B cell (primary cell): Measurements from ENCODE around the gene FLVCR1. TPM values are rescaled to one million over a fixed set of nuclear protein-coding genes. Genes with fewer than 3 reads are reported as not detected.
"Not testable (repeated sequence)": the region's sequence is repeated elsewhere in the genome, so short reads cannot be mapped to it uniquely, and the experiment has no call there.

Experiments used
- ATAC-seq: fragments of 200-7000 bp; cut with Tn5 transposase; one replicate; pipeline ENCODE4 v1.10.0; 2021; ENCODE audit warnings: low read depth, mild to moderate bottlenecking, moderate number of reproducible peaks, moderate library complexity
- CTCF ChIA-PET: fragments of 350-600 bp; sonication (Branson Sonifier 250); formaldehyde crosslinking; loops from one replicate; lab custom pipeline; 2021; ENCODE audit warnings: antibody characterized with exemption, inconsistent platforms; lab: Charles Lee
- POLR2A ChIA-PET: fragments of 350-600 bp; sonication (Branson Sonifier 250); formaldehyde crosslinking; loops from one replicate; lab custom pipeline; 2021; ENCODE audit warnings: antibody characterized with exemption; lab: Charles Lee
- DNase-seq: peaks from one replicate; pipeline ENCODE4 v3.0.0; 2013
- H2AFZ ChIP-seq: 2 replicates; pipeline ENCODE4 v1.6.1; 2012; ENCODE audit warnings: mild to moderate bottlenecking, low read depth, low read length; ENCODE audit not compliant: insufficient read depth, poor library complexity, severe bottlenecking
- H3K27ac ChIP-seq, 2 donors: 1 replicate in 1 of 2; 2 replicates in 1 of 2; pipeline ENCODE4 v1.5.1; 2012 to 2013; ENCODE audit warnings: low read length in 2 of 2, mild to moderate bottlenecking in 2 of 2, moderate library complexity in 1 of 2
- H3K27me3 ChIP-seq, 4 experiments: fragments of 200-600 bp in 1 of 4; sonication (generic) in 1 of 4; replicated peaks in 1 of 4; 1 replicate in 2 of 4; 2 replicates in 2 of 4; pipeline versions ENCODE4 v1.6.1 to v1.7.0; 2013 to 2016; ENCODE audit warnings: low read length in 3 of 4, mild to moderate bottlenecking in 2 of 4, mixed read lengths in 1 of 4, moderate library complexity in 1 of 4; ENCODE audit not compliant: insufficient read depth in 4 of 4, control insufficient read depth in 3 of 4; ENCODE audit errors: control extremely low read depth in 1 of 4
- H3K36me3 ChIP-seq, 2 experiments: replicated peaks in 1 of 2; 1 replicate in 1 of 2; 2 replicates in 1 of 2; pipeline versions ENCODE4 v1.6.1 to v1.7.1; 2013; ENCODE audit warnings: low read length in 1 of 2; ENCODE audit not compliant: insufficient read depth in 2 of 2, control insufficient read depth in 1 of 2; ENCODE audit errors: control extremely low read depth in 1 of 2, extremely low read depth in 1 of 2
- H3K4me1 ChIP-seq, 2 donors: fragments of 200-600 bp in 1 of 2; sonication (generic) in 1 of 2; 1 replicate in 1 of 2; 2 replicates in 1 of 2; pipeline versions ENCODE4 v1.5.1 to v1.6.1; 2013 to 2017; ENCODE audit warnings: low read length in 2 of 2; ENCODE audit not compliant: control insufficient read depth in 2 of 2, insufficient read depth in 2 of 2
- H3K4me2 ChIP-seq: replicated peaks from 2 replicates; pipeline ENCODE3; 2012; ENCODE audit warnings: mild to moderate bottlenecking, low read depth, low read length; ENCODE audit not compliant: poor library complexity, severe bottlenecking
- H3K4me3 ChIP-seq, 5 experiments: fragments of 200-600 bp in 1 of 5; sonication (generic) in 1 of 5; 1 replicate in 3 of 5; 2 replicates in 2 of 5; pipeline versions ENCODE4 v1.5.1 to v1.7.0; 2011 to 2016; ENCODE audit warnings: low read length in 4 of 5, mild to moderate bottlenecking in 4 of 5, low read depth in 2 of 5, control low read depth in 1 of 5, moderate library complexity in 1 of 5; ENCODE audit not compliant: insufficient read depth in 1 of 5; ENCODE audit errors: control extremely low read depth in 1 of 5, extremely low read depth in 1 of 5
- H3K79me2 ChIP-seq: fragments of 200-600 bp; sonication (generic); one replicate; pipeline ENCODE4 v1.6.0; 2016; ENCODE audit warnings: low read length; ENCODE audit not compliant: control insufficient read depth, insufficient read depth
- H3K9ac ChIP-seq: fragments of 200-600 bp; sonication (generic); 2 replicates; pipeline ENCODE4 v1.6.1; 2017; ENCODE audit warnings: mild to moderate bottlenecking, low read length, moderate library complexity
- H3K9me3 ChIP-seq, 3 donors: one replicate each; pipeline versions ENCODE4 v1.6.1 to v1.7.1; 2013; ENCODE audit warnings: low read length in 2 of 3; ENCODE audit not compliant: control insufficient read depth in 2 of 3, insufficient read depth in 1 of 3; ENCODE audit errors: control extremely low read depth in 1 of 3
- H4K20me1 ChIP-seq: 2 replicates; pipeline ENCODE4 v1.6.0; 2012; ENCODE audit warnings: mild to moderate bottlenecking, low read length; ENCODE audit not compliant: insufficient read depth, control insufficient read depth, poor library complexity, severe bottlenecking
- H3K27ac Mint-ChIP-seq: one replicate; pipeline ENCODE4 v1.8.0; 2021; ENCODE audit warnings: mixed read lengths
- H3K27me3 Mint-ChIP-seq: one replicate; pipeline ENCODE4 v1.8.0; 2021; ENCODE audit warnings: mixed read lengths
- H3K4me1 Mint-ChIP-seq: one replicate; pipeline ENCODE4 v1.8.0; 2021; ENCODE audit warnings: mixed read lengths
- H3K4me3 Mint-ChIP-seq: one replicate; pipeline ENCODE4 v1.8.0; 2021; ENCODE audit warnings: mixed read lengths
- H3K9me3 Mint-ChIP-seq: one replicate; pipeline ENCODE4 v1.8.0; 2022; ENCODE audit warnings: mixed read lengths; ENCODE audit not compliant: insufficient read depth
- CTCF ChIP-seq: fragments of 200-600 bp; IDR thresholded peaks from one replicate; pipeline ENCODE4 v1.8.0; 2022; ENCODE audit warnings: antibody characterized with exemption, mild to moderate bottlenecking
- EZH2 ChIP-seq: IDR thresholded peaks from 2 replicates; pipeline ENCODE4 v1.6.1; 2012; ENCODE audit warnings: borderline replicate concordance, low read depth, mild to moderate bottlenecking, moderate library complexity, low read length; ENCODE audit not compliant: insufficient read depth, poor library complexity, severe bottlenecking
- WGBS: methylation state at CpG from one replicate; pipeline ENCODE4 v1.1.5; 2013; ENCODE audit warnings: missing lambda C conversion rate; ENCODE audit not compliant: insufficient coverage; 5-methylcytosine and 5-hydroxymethylcytosine counted together
- intact Hi-C: fragments of 100-400 bp; cut with micrococcal nuclease; formaldehyde crosslinking; loops from one replicate; pipeline ENCODE4 v1.10.0; 2022
- polyA plus RNA-seq: library from polyadenylated mRNA; depleted of rRNA; stranded (reverse); fragments of >200 nt; gene quantifications from 2 replicates; pipeline ENCODE4 v1.2.3, GENCODE V29; 2012
- total RNA-seq, 2 donors: library from RNA; stranded (reverse); fragments of 120-200 nt in 1 of 2; gene quantifications; 1 replicate in 1 of 2; 2 replicates in 1 of 2; pipeline versions ENCODE4 v1.2.3 to v1.2.4, GENCODE V29; 2013 to 2022

The FLVCR1 gene
- total and polyA plus RNA-seq, 2 donors (not counting 1 experiment from before 2014, with no cell fraction given): 3.9 to 19.2 TPM

GRCh38 chr1:212908971-212909370 lies 50.9 kb downstream of the FLVCR1 start:
- no CpG with 5 or more reads among the region's 3 CpGs for WGBS
- DNase-seq: no peak
- Histone ChIP-seq H4K20me1 (no peaks in the 10 kb centered on the region), H2AFZ (no peak overlapping the region), H3K9ac (no peak overlapping the region), H3K27ac (no peak overlapping the region), H3K27me3 (no peaks in the 10 kb centered on the region), H3K4me3 (no peak overlapping the region), H3K9me3 (no peaks in the 10 kb centered on the region), H3K79me2 (no peaks in the 10 kb centered on the region), H3K4me2 (no peak overlapping the region), H3K4me1 (no peaks in the 10 kb centered on the region), H3K36me3 (no peaks in the 10 kb centered on the region)
- intact Hi-C loops: no loop called here
- no peaks in the 10 kb centered on the region for H3K27me3 Mint-ChIP-seq
- ChIA-PET POLR2A (no interaction called here), CTCF (no interaction called here)
- H3K4me1 Mint-ChIP-seq: no peaks in the 10 kb centered on the region
- no peak for ATAC-seq
- H3K27ac Mint-ChIP-seq: no peak overlapping the region
- no peak overlapping the region for H3K4me3 Mint-ChIP-seq
- H3K9me3 Mint-ChIP-seq: peaks cover 5% of the 10 kb centered on the region
- TF ChIP-seq CTCF (no peak), EZH2 (no peak)

- POLR2A ChIA-PET: no interaction called here
- no peaks in the 10 kb centered on the region for H3K4me1 Mint-ChIP-seq
- H3K4me3 Mint-ChIP-seq: no peak overlapping the region
- no peak overlapping the region for H3K27ac Mint-ChIP-seq
- no CpG with 5 or more reads among the region's 3 CpGs for WGBS
- CTCF ChIA-PET: no interaction called here
- Histone ChIP-seq H4K20me1 (no peaks in the 10 kb centered on the region), H3K79me2 (no peaks in the 10 kb centered on the region), H3K27ac (no peak overlapping the region), H3K27me3 (no peaks in the 10 kb centered on the region), H3K9me3 (no peaks in the 10 kb centered on the region), H3K9ac (no peak overlapping the region), H3K4me2 (no peak overlapping the region), H3K36me3 (no peaks in the 10 kb centered on the region), H3K4me1 (no peaks in the 10 kb centered on the region), H3K4me3 (no peak overlapping the region), H2AFZ (no peak overlapping the region)
- DNase-seq (no peak), ATAC-seq (no peak)
- intact Hi-C loops: no loop called here
- H3K27me3 Mint-ChIP-seq: no peaks in the 10 kb centered on the region
- H3K9me3 Mint-ChIP-seq: peaks cover 3% of the 10 kb centered on the region
- TF ChIP-seq EZH2: no peak
- TF ChIP-seq CTCF: no peak
Measured at GRCh38 chr1:212909652-212910063, 51.6 kb downstream of the FLVCR1 start.

GRCh38 chr1:212910213-212910612 lies 52.1 kb downstream of the FLVCR1 start:
- H3K27ac ChIP-seq, H3K9me3 Mint-ChIP-seq, CTCF ChIA-PET, POLR2A ChIA-PET, H2AFZ ChIP-seq, H3K27me3 ChIP-seq, H3K79me2 ChIP-seq, H3K9me3 ChIP-seq, intact Hi-C loops, H3K4me3 ChIP-seq, DNase-seq, H3K4me3 Mint-ChIP-seq, H4K20me1 ChIP-seq, H3K27me3 Mint-ChIP-seq, H3K4me2 ChIP-seq, H3K27ac Mint-ChIP-seq, H3K36me3 ChIP-seq, H3K9ac ChIP-seq, H3K4me1 Mint-ChIP-seq, ATAC-seq, H3K4me1 ChIP-seq: not testable (repeated sequence)
- WGBS: 94% methylated on average over 3 of the region's 10 CpGs
